HG02763 (cell line): Measurements from ENCODE around the gene NSMF.
"Not testable (repeated sequence)": the region's sequence is repeated elsewhere in the genome, so short reads cannot be mapped to it uniquely, and the experiment has no call there.

Source experiments
- ATAC-seq: cut with Tn5 transposase; IDR thresholded peaks from one replicate; pipeline ENCODE4 v1.9.1; 2021; ENCODE audit warnings: mild to moderate bottlenecking, moderate library complexity; ENCODE audit not compliant: unreplicated experiment

The NSMF gene

GRCh38 chr9:137477778-137478612 lies 18.9 kb upstream of the NSMF start:
- no peak for ATAC-seq

GRCh38 chr9:137476856-137477255 lies 17.7 kb upstream of the NSMF start:
- no peak for ATAC-seq

- ATAC-seq, result no peak
Observed at GRCh38 chr9:137475666-137476065, 16.5 kb upstream of the NSMF start.

GRCh38 chr9:137474271-137474670 lies 15.1 kb upstream of the NSMF start:
- ATAC-seq, result no peak

- no peak for ATAC-seq
Observed at GRCh38 chr9:137470785-137471184, 11.7 kb upstream of the NSMF start.

- no peak for ATAC-seq
Observed at GRCh38 chr9:137467896-137468295, 8.8 kb upstream of the NSMF start.

GRCh38 chr9:137467161-137467581 lies 8.0 kb upstream of the NSMF start:
- ATAC-seq, result no peak

- ATAC-seq, result not testable (repeated sequence)
Observed at GRCh38 chr9:137466389-137467085, 7.4 kb upstream of the NSMF start.

- no peak for ATAC-seq
Observed at GRCh38 chr9:137465720-137466388, 6.7 kb upstream of the NSMF start.

- ATAC-seq, result no peak
Observed at GRCh38 chr9:137465000-137465719, 6.0 kb upstream of the NSMF start.

- ATAC-seq, result no peak
Observed at GRCh38 chr9:137464291-137464999, 5.3 kb upstream of the NSMF start.

- no peak for ATAC-seq
Observed at GRCh38 chr9:137463931-137464290, 4.8 kb upstream of the NSMF start.

- no peak for ATAC-seq
Observed at GRCh38 chr9:137462986-137463930, 4.1 kb upstream of the NSMF start.

GRCh38 chr9:137462396-137462985 lies 3.4 kb upstream of the NSMF start:
- ATAC-seq, result no peak

- ATAC-seq, result peak; percentile 37
Observed at GRCh38 chr9:137461663-137462395, 2.7 kb upstream of the NSMF start.

- no peak for ATAC-seq
Observed at GRCh38 chr9:137461316-137461662, 2.2 kb upstream of the NSMF start.

- no peak for ATAC-seq
Observed at GRCh38 chr9:137460363-137461315, 1.5 kb upstream of the NSMF start.
